Measurements from ENCODE around the gene THBS1. TPM values are rescaled to one million over a fixed set of nuclear protein-coding genes. Genes with fewer than 3 reads are reported as not detected.

THBS1 gene
- total RNA-seq, 2 donors from 2014 or later, result 0.31 to 0.38 TPM

GRCh38 chr15:39646425-39646824, 65.5 kb downstream of the THBS1 start:
- H3K9me3 Mint-ChIP-seq, result no peaks in the 10 kb centered on the region
- H3K4me3 Mint-ChIP-seq, result no peak overlapping the region
- H3K27me3 Mint-ChIP-seq, result no peaks in the 10 kb centered on the region
- DNase-seq (ENCODE audit: low spot score), result no peak
- H3K4me1 Mint-ChIP-seq (ENCODE audit: low read depth in 2 of 2), result peaks cover 5 to 18% of the 10 kb centered on the region in 2 donors
- no peaks in the 10 kb centered on the region for H3K36me3 Mint-ChIP-seq
- ATAC-seq, result no peak
- no peak overlapping the region for H3K27ac Mint-ChIP-seq

Other genes starting within 250 kb of the THBS1 start
- 1 to 10 TPM in 1 of 2 donors, under 1 TPM in 1; 0.31 to 1.5 TPM for gene FSIP1, start 201.8 kb downstream of the THBS1 start, total RNA-seq

All from natural killer cell treated with Interleukin-12 subunit alpha and Interleukin-12 subunit beta and Interleukin-15 and Interleukin-18, amount 100 ng/mL, for 72 hours (primary cell).